ELF-1 (cell line): ENCODE data around the gene TUFT1.
"Not testable (repeated sequence)": the region's sequence is repeated elsewhere in the genome, so short reads cannot be mapped to it uniquely, and the experiment has no call there.

Experiments used
- DNase-seq: peaks from one replicate; pipeline ENCODE4 v3.0.0-alpha.2; 2016; ENCODE audit warnings: low read depth, low spot score

TUFT1 gene

GRCh38 chr1:151615711-151616504 lies 75.8 kb downstream of the TUFT1 start:
- no peak for DNase-seq

- no peak for DNase-seq
Observed at GRCh38 chr1:151616505-151616849, 76.4 kb downstream of the TUFT1 start.

GRCh38 chr1:151618003-151618402 lies 77.9 kb downstream of the TUFT1 start:
- DNase-seq: no peak

- DNase-seq: no peak
Observed at GRCh38 chr1:151618470-151618869, 78.4 kb downstream of the TUFT1 start.

GRCh38 chr1:151618996-151619395 lies 78.9 kb downstream of the TUFT1 start:
- DNase-seq: not testable (repeated sequence)

- DNase-seq: no peak
Observed at GRCh38 chr1:151619489-151620093, 79.5 kb downstream of the TUFT1 start.

- no peak for DNase-seq
Observed at GRCh38 chr1:151620286-151620685, 80.2 kb downstream of the TUFT1 start.

GRCh38 chr1:151621351-151621750 lies 81.2 kb downstream of the TUFT1 start:
- no peak for DNase-seq

GRCh38 chr1:151624783-151625182 lies 84.7 kb downstream of the TUFT1 start:
- no peak for DNase-seq

- DNase-seq: no peak
Observed at GRCh38 chr1:151626740-151627334, 86.7 kb downstream of the TUFT1 start.

- DNase-seq: no peak
Observed at GRCh38 chr1:151629278-151629677, 89.2 kb downstream of the TUFT1 start.
